ENCODE results near the gene DYNC2LI1.

DYNC2LI1 gene

DNA sequence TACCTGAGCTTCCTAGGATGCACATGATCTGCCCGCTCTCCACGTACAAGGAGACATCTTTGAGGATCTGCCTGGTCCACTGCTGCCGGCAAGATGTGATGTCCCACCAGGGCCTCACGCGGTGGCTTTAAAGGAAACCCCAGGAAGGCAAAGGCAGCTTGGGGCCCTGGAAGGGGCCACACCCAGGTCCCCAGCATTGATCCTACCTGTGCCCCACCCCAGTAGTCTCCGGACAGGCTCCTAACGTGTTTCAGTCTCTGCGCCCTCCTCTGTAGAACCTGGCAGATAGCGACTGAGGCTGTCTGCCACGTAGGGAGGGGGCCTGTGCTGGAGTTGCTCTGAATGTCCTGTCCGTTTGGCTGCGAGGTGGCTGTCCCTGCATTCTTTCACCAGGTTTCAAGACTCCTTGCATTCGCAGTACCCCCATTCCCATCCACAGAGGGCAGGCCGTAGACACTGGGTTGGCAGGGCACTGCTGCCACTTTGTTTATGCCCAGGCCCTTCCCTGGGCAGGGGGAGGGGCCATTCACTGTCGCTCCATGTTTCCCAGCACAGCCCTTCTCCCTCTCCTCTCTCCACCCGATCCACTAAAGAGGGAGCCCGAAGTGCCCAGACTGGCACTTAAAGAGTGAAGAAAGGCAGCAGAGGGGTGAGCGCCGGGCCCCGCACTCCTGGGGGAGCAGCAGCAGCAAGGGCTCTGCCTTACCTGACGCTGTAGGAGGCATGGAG is 64.2 kb downstream of the DYNC2LI1 start:
- DNase-seq = no peak
- TF ChIP-seq GATA1 (IDR thresholded peaks at IDR 0.05; ENCODE audit: low read depth, low read length) (no peak), POLR2A (IDR thresholded peaks at IDR 0.05; ENCODE audit: low read length) (no peak)

DNA sequence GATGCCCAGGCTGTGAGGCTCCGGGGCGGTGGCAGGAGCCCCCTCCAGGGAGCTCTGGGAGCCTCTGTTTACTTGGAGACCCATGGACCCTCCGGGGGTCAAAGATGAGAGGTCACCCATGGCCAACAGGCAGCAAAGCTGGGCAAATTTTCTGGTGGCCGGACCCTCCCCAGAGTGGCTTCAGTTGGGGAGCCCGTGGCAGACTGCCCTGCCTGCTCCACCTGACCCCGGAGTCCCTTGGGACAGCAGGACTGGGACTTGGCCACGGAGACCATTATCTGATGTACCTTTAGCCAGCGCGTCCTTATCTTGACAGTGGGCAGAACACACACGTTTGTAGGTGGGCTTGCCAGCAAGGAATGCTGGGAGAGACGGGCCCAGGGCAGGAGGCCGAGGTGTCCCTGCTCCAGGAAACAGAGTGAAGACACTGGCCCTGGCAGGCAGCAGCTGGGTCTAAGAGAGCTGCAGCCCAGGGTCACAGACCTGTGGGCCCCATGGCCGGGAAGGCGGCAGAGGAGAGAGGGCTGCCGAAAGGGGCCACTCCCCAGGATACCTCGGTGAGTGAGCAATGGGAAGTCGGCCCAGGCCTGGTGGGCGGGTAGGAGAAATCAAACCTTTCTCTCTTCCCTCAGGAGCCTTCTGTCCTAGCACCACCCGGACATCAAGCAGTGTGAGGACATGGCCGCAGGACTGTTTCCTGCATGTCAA is 64.9 kb downstream of the DYNC2LI1 start, which contains the start of the genes ABCG5 and ABCG8:
TSS of gene ABCG5 (minus strand) at position 280 of the 708 bp plus-strand sequence. CDS start at position 120, 160 bp downstream.
TSS of gene ABCG8 (plus strand) at position 412 of the 708 bp plus-strand sequence. CDS start at position 495, 83 bp downstream.
- DNase-seq = no peak
- no peak for TF ChIP-seq POLR2A (IDR thresholded peaks at IDR 0.05; ENCODE audit: low read length)
- TF ChIP-seq GATA1 (IDR thresholded peaks at IDR 0.05; ENCODE audit: low read depth, low read length) = no peak

DNA sequence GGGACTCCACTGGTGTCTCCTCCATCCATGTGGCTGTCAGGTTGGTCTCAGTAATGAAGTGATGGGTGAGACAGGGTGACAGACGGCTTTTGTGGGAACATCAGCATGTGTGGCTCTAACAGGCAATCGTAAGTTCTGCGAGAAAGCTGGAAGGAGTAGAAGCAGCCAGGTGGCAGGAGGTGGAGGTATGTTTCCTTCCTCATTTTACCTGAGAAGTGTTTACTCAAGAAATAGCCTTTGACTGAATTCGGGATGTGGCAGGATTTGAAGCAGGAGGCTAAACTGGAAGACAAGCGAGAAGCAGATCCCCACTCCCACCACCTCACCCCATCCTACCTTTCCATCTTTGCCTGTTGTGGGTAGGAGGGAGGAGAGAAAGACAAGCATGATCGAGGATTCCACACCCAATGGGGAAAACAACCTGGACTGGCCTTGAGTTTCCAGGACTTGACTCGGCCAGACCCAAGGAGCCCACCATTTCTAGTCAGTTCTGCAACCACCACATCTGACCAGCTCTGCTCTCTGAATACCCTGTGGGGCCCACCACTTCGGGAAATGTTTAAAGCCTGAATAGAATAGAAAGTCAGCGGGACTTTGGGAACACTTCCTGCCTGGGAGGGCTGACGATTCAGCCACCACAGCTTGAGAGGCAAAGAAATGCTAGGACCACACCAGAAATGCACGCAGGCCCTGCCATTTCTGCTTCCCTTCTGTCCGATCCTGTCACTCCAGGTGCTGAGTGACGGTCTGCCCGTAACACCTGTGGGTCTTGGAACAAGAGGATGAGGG is 66.1 kb downstream of the DYNC2LI1 start:
- no peak for DNase-seq
- no peak for TF ChIP-seq POLR2A (IDR thresholded peaks at IDR 0.05; ENCODE audit: low read length)
- no peak for TF ChIP-seq GATA1 (IDR thresholded peaks at IDR 0.05; ENCODE audit: low read depth, low read length)

DNA sequence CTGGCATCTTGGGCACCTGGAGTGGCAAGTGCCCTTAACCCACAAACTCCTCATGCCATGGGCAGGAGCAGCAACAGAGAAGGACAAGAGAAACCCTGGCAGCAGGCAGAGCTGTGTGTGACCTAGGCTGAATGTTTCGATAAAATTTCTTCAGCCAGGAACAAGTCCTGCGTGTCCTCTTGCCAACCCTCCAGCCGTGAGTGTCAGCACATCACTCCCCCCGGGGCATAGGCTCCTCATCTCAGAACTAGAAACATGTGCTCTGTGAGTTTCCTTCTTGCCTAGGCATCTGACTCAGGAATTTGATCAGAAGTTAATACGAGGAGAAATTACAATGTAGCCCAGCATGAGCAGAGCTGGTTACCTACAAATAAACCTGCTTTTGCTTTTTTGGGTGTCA is 67.1 kb downstream of the DYNC2LI1 start:
- TF ChIP-seq GATA1 (IDR thresholded peaks at IDR 0.05; ENCODE audit: low read depth, low read length) (no peak), POLR2A (IDR thresholded peaks at IDR 0.05; ENCODE audit: low read length) (no peak)
- DNase-seq = no peak

DNA sequence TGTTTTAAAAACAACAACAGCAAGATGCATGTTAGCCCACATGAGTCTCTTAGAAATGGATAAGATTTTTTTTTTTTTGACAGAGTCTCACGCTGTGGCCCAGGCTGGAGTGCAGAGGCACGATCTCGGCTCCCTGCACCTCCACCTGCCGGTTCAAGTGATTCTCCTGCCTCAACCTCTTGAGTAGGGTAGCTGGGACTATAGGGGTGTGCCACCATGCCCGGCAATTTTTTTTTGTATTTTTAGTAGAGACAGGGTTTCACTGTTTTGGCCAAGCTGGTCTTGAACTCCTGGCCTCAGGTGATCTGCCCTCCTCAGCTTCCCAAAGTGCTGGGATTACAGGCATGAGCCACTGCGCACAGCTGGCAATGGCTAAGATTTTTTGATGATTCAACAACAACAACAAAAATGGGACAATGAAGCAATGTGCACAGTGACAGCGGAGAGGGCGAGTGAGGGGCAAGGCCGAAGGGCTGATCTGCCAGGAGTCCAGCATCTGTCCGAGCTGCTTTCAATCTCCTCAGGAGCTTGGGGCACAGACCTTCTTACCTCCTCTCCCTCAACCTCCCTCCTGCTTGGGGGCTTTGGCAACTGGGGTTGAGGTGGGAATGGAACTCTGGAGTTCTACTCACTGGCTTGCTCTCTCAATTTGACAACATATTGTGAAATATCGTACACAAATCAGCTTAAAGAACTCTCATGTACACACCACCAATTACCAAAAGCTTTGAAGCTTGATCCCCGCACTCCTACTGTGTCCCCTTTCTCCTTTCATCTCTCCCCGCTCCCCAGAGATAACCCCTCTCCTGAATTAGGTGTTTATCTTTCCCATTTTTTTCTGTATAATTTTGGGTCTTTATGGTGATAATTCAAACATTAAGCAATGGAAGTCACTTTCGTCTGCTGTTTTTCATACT is 68.4 kb downstream of the DYNC2LI1 start:
- no peak for DNase-seq
- TF ChIP-seq GATA1 (IDR thresholded peaks at IDR 0.05; ENCODE audit: low read depth, low read length) (no peak), POLR2A (IDR thresholded peaks at IDR 0.05; ENCODE audit: low read length) (no peak)

DNA sequence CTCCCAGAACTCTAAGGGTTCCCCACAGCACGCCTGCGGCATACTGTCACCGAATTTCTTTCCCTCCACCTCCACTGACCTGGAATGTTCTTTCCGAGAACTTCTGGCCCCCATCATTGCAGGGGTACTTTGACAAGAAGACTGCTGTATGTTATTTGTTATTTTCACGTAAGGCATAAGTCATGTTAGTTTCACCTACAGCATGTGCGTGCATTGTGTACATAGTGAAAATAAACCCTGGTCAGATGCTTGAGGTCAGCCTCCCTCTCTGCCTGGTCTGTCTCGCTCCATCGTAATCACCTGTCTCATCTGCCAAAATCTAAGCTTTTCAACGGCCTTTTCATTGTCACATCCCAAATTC is 69.0 kb downstream of the DYNC2LI1 start:
- no peak for TF ChIP-seq POLR2A (IDR thresholded peaks at IDR 0.05; ENCODE audit: low read length)
- TF ChIP-seq GATA1 (IDR thresholded peaks at IDR 0.05; ENCODE audit: low read depth, low read length) = no peak
- DNase-seq = no peak

DNA sequence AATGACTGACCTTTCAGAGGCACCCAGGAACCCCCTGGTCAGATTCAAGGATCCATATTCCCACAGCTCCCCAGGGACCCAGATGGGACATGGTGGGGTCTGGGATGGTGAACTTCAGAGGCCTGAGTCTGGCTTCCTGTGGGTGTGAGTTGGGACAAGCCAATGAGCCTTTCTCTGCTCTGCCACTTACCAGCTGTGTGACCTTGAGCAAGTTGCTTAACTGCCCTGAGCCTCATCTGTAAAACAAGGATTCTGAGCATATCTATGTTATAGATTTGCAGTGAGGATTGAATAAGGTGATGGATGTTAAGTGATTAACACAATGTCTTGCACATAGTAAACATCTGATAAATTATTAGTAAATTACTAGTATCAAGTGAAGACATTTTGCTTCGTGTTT is 71.3 kb downstream of the DYNC2LI1 start:
- TF ChIP-seq GATA1 (IDR thresholded peaks at IDR 0.05; ENCODE audit: low read depth, low read length) = no peak
- no peak for TF ChIP-seq POLR2A (IDR thresholded peaks at IDR 0.05; ENCODE audit: low read length)
- no peak for DNase-seq

DNA sequence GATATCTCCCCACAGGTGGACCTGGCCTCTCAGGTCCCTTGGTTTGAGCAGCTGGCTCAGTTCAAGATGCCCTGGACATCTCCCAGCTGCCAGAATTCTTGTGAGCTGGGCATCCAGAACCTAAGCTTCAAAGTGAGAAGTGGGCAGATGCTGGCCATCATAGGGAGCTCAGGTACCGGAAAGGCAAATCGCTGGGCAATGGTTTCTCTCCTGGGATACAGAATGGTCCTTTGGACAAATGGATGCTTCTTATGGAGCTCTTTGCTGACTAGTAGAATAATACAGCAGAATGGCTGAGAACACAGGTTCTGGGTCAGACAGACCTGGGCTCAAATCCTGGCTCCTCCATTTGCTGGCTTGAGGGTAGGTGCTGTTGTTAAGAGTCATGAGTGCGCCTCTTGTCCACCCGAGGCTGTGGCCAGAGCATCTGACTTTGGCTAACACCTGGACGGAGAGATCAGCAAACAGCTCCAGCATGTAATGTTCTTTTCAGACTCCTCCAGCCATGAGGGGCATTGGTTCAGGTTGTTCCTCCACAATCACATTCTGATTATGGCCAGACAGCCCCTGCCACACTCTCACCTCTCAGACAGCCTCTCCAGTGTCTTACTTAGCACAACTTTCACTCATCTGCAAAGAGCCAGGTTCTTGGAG is 72.4 kb downstream of the DYNC2LI1 start:
- TF ChIP-seq GATA1 (IDR thresholded peaks at IDR 0.05; ENCODE audit: low read depth, low read length) (no peak), POLR2A (IDR thresholded peaks at IDR 0.05; ENCODE audit: low read length) (no peak)
- no peak for DNase-seq

DNA sequence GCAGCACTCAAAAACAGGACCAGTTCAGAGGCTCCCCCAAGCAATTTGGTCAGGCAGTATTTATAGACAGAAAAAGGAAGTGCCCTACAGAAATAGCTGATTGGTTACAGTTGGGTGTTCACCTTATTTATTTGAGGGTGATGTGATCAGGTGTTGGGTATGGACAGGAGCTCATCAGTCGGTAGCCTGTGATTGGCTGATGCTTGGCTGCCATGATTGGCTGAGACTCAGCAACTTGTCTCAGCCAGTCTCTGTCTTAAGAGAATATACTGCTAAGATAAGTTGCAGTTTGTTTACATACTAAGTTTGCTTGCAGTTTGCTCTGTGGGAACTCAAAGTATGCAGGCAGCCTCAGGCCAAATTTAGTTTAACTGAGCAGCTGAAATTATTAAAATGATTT is 74.4 kb downstream of the DYNC2LI1 start:
- no peak for DNase-seq
- TF ChIP-seq POLR2A (IDR thresholded peaks at IDR 0.05; ENCODE audit: low read length) (no peak), GATA1 (IDR thresholded peaks at IDR 0.05; ENCODE audit: low read depth, low read length) (no peak)

DNA sequence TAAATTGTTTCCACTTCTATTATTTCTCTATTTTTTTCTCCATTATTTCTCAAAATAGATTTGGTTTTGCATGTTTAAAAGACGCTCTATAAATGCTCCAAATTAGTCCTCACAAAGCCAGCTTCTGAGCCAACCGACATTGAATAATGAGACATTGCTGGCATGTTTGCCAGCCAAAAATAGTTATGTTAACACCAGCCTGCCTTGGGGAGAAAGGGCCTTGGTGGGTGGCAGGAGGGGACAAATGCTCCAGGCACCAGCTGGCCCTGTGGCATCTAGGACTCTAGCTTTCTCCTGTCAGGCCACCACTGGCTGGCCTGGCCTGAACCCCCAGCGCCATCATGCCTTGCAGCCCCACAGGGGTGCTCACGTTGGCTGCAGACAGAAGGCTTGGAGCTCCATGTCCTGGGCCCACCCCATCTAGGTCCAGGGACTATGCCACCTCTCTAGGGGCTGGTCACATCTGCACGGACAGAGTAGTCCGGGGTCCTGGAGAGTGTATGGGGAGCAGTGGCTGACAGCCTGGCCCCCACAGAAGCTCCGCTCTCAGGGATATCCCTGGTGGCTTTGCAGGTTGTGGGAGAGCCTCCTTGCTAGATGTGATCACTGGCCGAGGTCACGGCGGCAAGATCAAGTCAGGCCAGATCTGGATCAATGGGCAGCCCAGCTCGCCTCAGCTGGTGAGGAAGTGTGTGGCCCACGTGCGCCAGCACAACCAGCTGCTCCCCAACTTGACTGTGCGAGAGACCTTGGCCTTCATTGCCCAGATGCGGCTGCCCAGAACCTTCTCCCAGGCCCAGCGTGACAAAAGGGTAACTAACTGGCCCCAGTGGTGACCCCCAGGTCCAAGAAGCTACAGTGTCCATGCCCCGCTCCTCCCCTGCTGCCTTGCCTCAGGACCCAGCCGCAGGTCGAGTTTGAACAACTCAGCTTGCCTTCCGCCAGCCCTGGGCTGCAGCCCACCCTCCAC is 77.5 kb downstream of the DYNC2LI1 start:
- TF ChIP-seq GATA1 (IDR thresholded peaks at IDR 0.05; ENCODE audit: low read depth, low read length) = no peak
- TF ChIP-seq POLR2A (IDR thresholded peaks at IDR 0.05; ENCODE audit: low read length) = no peak
- no peak for DNase-seq

DNA sequence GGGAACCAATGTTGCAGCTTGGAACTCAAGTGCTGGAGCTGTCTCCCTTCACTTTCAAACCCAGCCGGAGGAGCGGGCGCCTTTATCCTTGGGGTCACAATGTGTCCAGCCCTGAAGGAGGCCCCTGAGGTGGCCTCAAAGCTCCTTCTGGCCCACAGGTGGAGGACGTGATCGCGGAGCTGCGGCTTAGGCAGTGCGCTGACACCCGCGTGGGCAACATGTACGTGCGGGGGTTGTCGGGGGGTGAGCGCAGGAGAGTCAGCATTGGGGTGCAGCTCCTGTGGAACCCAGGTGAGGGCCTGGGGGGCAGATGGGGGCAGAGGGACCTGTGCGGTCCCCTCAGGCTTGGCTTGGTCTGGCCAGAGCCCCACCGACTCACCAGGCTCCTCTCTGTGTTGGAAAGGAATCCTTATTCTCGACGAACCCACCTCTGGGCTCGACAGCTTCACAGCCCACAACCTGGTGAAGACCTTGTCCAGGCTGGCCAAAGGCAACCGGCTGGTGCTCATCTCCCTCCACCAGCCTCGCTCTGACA is 78.4 kb downstream of the DYNC2LI1 start:
- no peak for DNase-seq
- no peak for TF ChIP-seq GATA1 (IDR thresholded peaks at IDR 0.05; ENCODE audit: low read depth, low read length)
- no peak for TF ChIP-seq POLR2A (IDR thresholded peaks at IDR 0.05; ENCODE audit: low read length)

Measured in erythroblast (primary cell).